GOT3 (cell line): Measurements from ENCODE around the gene CR2.
"Not testable (repeated sequence)": the region's sequence is repeated elsewhere in the genome, so short reads cannot be mapped to it uniquely, and the experiment has no call there.

ENCODE experiments used
- DNase-seq: peaks from one replicate; lab custom pipeline; 2025; ENCODE audit warnings: mixed read lengths; lab: John Stamatoyannopoulos, UW

CR2 gene

GRCh38 chr1:207504438-207504837, 50.3 kb downstream of the CR2 start:
- DNase-seq = no peak

- DNase-seq = no peak
These were observed 56.3 kb downstream of the CR2 start for GRCh38 chr1:207510444-207510843.

GRCh38 chr1:207514890-207515289, 60.8 kb downstream of the CR2 start:
- DNase-seq = no peak

- DNase-seq = no peak
These were observed 62.6 kb downstream of the CR2 start for GRCh38 chr1:207516729-207517128.

GRCh38 chr1:207518608-207519236, 64.6 kb downstream of the CR2 start:
- no peak for DNase-seq

GRCh38 chr1:207519505-207520399, 65.6 kb downstream of the CR2 start:
- no peak for DNase-seq

- DNase-seq = not testable (repeated sequence)
These were observed 66.5 kb downstream of the CR2 start for GRCh38 chr1:207520400-207521345.

GRCh38 chr1:207525239-207525638, 71.1 kb downstream of the CR2 start:
- DNase-seq = not testable (repeated sequence)

- not testable (repeated sequence) for DNase-seq
These were observed 74.3 kb downstream of the CR2 start for GRCh38 chr1:207528401-207528800.

GRCh38 chr1:207536263-207536662, 82.1 kb downstream of the CR2 start:
- DNase-seq = not testable (repeated sequence)
